Neural progenitor cell (in vitro differentiated cells): ENCODE measurements around the gene RNF14. TPM values are rescaled to one million over a fixed set of nuclear protein-coding genes. Genes with fewer than 3 reads are reported as not detected.

Experiments
- DNase-seq: peaks from one replicate; pipeline ENCODE4 v3.0.0-alpha.2; 2016; ENCODE audit warnings: low spot score
- H2AFZ ChIP-seq: fragments of 200-600 bp; sonication (generic); replicated peaks from 2 replicates; pipeline ENCODE4 v1.6.1; 2016; ENCODE audit warnings: antibody characterized with exemption
- H3F3A ChIP-seq: fragments of 200-600 bp; sonication (generic); 2 replicates; pipeline ENCODE4 v1.6.1; 2016; ENCODE audit warnings: antibody characterized with exemption, low read depth
- H3K27ac ChIP-seq: fragments of 200-600 bp; sonication (generic); 2 replicates; pipeline ENCODE4 v1.5.1; 2016; ENCODE audit warnings: mild to moderate bottlenecking
- H3K27me3 ChIP-seq: fragments of 200-600 bp; sonication (generic); 2 replicates; pipeline ENCODE4 v1.6.1; 2016; ENCODE audit warnings: mild to moderate bottlenecking, moderate library complexity
- H3K36me3 ChIP-seq: fragments of 200-600 bp; sonication (generic); 2 replicates; pipeline ENCODE4 v1.5.1; 2016
- H3K4me1 ChIP-seq: fragments of 200-600 bp; sonication (generic); 2 replicates; pipeline ENCODE4 v1.6.1; 2016; ENCODE audit warnings: mixed run types
- H3K4me2 ChIP-seq: fragments of 200-600 bp; sonication (generic); 2 replicates; pipeline ENCODE4 v1.6.1; 2016
- H3K4me3 ChIP-seq: fragments of 200-600 bp; sonication (generic); 2 replicates; pipeline ENCODE4 v1.5.1; 2016
- H3K79me2 ChIP-seq: fragments of 200-600 bp; sonication (generic); 2 replicates; pipeline ENCODE4 v1.6.1; 2016; ENCODE audit warnings: low read depth
- H3K9ac ChIP-seq: fragments of 200-600 bp; sonication (generic); 2 replicates; pipeline ENCODE4 v1.6.1; 2016
- H3K9me3 ChIP-seq: fragments of 200-600 bp; sonication (generic); 2 replicates; pipeline ENCODE4 v1.5.1; 2016; ENCODE audit warnings: low read depth
- H4K20me1 ChIP-seq: fragments of 200-600 bp; sonication (generic); 2 replicates; pipeline ENCODE4 v1.6.1; 2016; ENCODE audit warnings: low read depth
- H3K27ac Mint-ChIP-seq: 3 replicates; pipeline ENCODE4 v1.8.0; 2021; ENCODE audit warnings: mixed read lengths
- H3K27me3 Mint-ChIP-seq: 2 replicates; pipeline ENCODE4 v1.8.0; 2022; ENCODE audit warnings: low read depth, mild to moderate bottlenecking, inconsistent platforms, moderate library complexity, mixed read lengths; ENCODE audit not compliant: insufficient read depth
- H3K36me3 Mint-ChIP-seq: 3 replicates; pipeline ENCODE4 v1.8.0; 2021; ENCODE audit warnings: mixed read lengths
- H3K4me1 Mint-ChIP-seq: 3 replicates; pipeline ENCODE4 v1.8.0; 2021; ENCODE audit warnings: mixed read lengths
- H3K4me3 Mint-ChIP-seq: 3 replicates; pipeline ENCODE4 v1.8.0; 2021; ENCODE audit warnings: mild to moderate bottlenecking, moderate library complexity, mixed read lengths
- H3K9me3 Mint-ChIP-seq: 3 replicates; pipeline ENCODE4 v1.8.0; 2020; ENCODE audit warnings: mixed read lengths
- CTCF ChIP-seq: fragments of 200-600 bp; sonication (generic); IDR thresholded peaks from 2 replicates; pipeline ENCODE4 v1.5.1; 2017; ENCODE audit warnings: antibody characterized with exemption, mild to moderate bottlenecking
- EZH2 ChIP-seq: fragments of 200-600 bp; sonication (generic); IDR thresholded peaks from 2 replicates; pipeline ENCODE4 v1.6.1; 2017; ENCODE audit warnings: antibody characterized with exemption, mild to moderate bottlenecking, moderate library complexity
- EZH2phosphoT487 ChIP-seq: fragments of 200-600 bp; sonication (generic); IDR thresholded peaks from 2 replicates; pipeline ENCODE4 v1.6.1; 2017; ENCODE audit warnings: antibody characterized with exemption
- total RNA-seq: library from RNA; depleted of rRNA; stranded (reverse); fragments of >200 nt; gene quantifications from 2 replicates; pipeline ENCODE4 v1.2.3, GENCODE V29; 2015; ENCODE audit warnings: low replicate concordance

The RNF14 gene
- total RNA-seq, 1 donor from 2014 or later: 41.2 TPM

- TF ChIP-seq CTCF: no peak
- TF ChIP-seq EZH2: no peak
- no peak for TF ChIP-seq EZH2phosphoT487
- H2AFZ ChIP-seq: no peak overlapping the region
- peaks cover 19% of the 10 kb centered on the region for H3K79me2 ChIP-seq
- peaks cover 19% of the 10 kb centered on the region for H3K36me3 Mint-ChIP-seq
- H3K4me1 ChIP-seq: peaks cover 6% of the 10 kb centered on the region
- no peaks in the 10 kb centered on the region for H3K27me3 ChIP-seq
- H3K27me3 Mint-ChIP-seq: no peaks in the 10 kb centered on the region
- no peaks in the 10 kb centered on the region for H3K9me3 ChIP-seq
- no peak overlapping the region for H3K4me2 ChIP-seq
- peaks cover 12% of the 10 kb centered on the region for H3K4me1 Mint-ChIP-seq
- no peak overlapping the region for H3K27ac Mint-ChIP-seq
- no peak overlapping the region for H3K9ac ChIP-seq
- H3K4me3 Mint-ChIP-seq: no peak overlapping the region
- no peaks in the 10 kb centered on the region for H3K9me3 Mint-ChIP-seq
- no peak overlapping the region for H3K4me3 ChIP-seq
- peaks cover 5% of the 10 kb centered on the region for H3K36me3 ChIP-seq
- no peak for DNase-seq
- H4K20me1 ChIP-seq: no peaks in the 10 kb centered on the region
- peaks cover 12% of the 10 kb centered on the region for H3F3A ChIP-seq
- H3K27ac ChIP-seq: no peak overlapping the region
Observed at GRCh38 chr5:141973871-141974595, 5.1 kb downstream of the RNF14 start.

GRCh38 chr5:141976176-141976575 is 7.3 kb downstream of the RNF14 start:
- H3K27ac Mint-ChIP-seq: no peak overlapping the region
- H3K4me3 Mint-ChIP-seq: no peak overlapping the region
- H3K4me2 ChIP-seq: no peak overlapping the region
- H3K9me3 ChIP-seq: no peaks in the 10 kb centered on the region
- no peaks in the 10 kb centered on the region for H3K27me3 ChIP-seq
- H3K27ac ChIP-seq: no peak overlapping the region
- H3K9me3 Mint-ChIP-seq: no peaks in the 10 kb centered on the region
- H3K4me3 ChIP-seq: no peak overlapping the region
- TF ChIP-seq EZH2 (no peak), EZH2phosphoT487 (no peak), CTCF (no peak)
- H3K36me3 ChIP-seq: peaks cover 5% of the 10 kb centered on the region
- peaks cover 2% of the 10 kb centered on the region for H3K79me2 ChIP-seq
- no peaks in the 10 kb centered on the region for H3K4me1 Mint-ChIP-seq
- no peaks in the 10 kb centered on the region for H4K20me1 ChIP-seq
- H2AFZ ChIP-seq: no peak overlapping the region
- no peaks in the 10 kb centered on the region for H3F3A ChIP-seq
- no peak overlapping the region for H3K9ac ChIP-seq
- no peak for DNase-seq
- H3K4me1 ChIP-seq: no peaks in the 10 kb centered on the region
- H3K36me3 Mint-ChIP-seq: peaks cover 19% of the 10 kb centered on the region
- no peaks in the 10 kb centered on the region for H3K27me3 Mint-ChIP-seq

- no peaks in the 10 kb centered on the region for H3F3A ChIP-seq
- no peaks in the 10 kb centered on the region for H3K4me1 Mint-ChIP-seq
- H3K9me3 ChIP-seq: no peaks in the 10 kb centered on the region
- no peaks in the 10 kb centered on the region for H3K4me1 ChIP-seq
- no peaks in the 10 kb centered on the region for H3K9me3 Mint-ChIP-seq
- H3K27ac ChIP-seq: no peak overlapping the region
- no peaks in the 10 kb centered on the region for H3K27me3 ChIP-seq
- no peak for DNase-seq
- no peaks in the 10 kb centered on the region for H3K79me2 ChIP-seq
- no peak for TF ChIP-seq CTCF
- no peak for TF ChIP-seq EZH2phosphoT487
- H3K4me2 ChIP-seq: no peak overlapping the region
- H3K27ac Mint-ChIP-seq: no peak overlapping the region
- no peak overlapping the region for H3K4me3 Mint-ChIP-seq
- peaks cover 5% of the 10 kb centered on the region for H3K36me3 ChIP-seq
- no peak overlapping the region for H3K4me3 ChIP-seq
- no peaks in the 10 kb centered on the region for H3K27me3 Mint-ChIP-seq
- no peak overlapping the region for H3K9ac ChIP-seq
- H4K20me1 ChIP-seq: no peaks in the 10 kb centered on the region
- no peak overlapping the region for H2AFZ ChIP-seq
- H3K36me3 Mint-ChIP-seq: peaks cover 22% of the 10 kb centered on the region
Observed at GRCh38 chr5:141978389-141978788, 9.5 kb downstream of the RNF14 start.
